ENCODE data around the gene SLC25A30.

Gene SLC25A30

GRCh38 chr13:45367358-45367757 lies 50.8 kb downstream of the SLC25A30 start:
- Histone ChIP-seq H3K4me3 (ENCODE audit: low read depth, low read length) (no peak overlapping the region), H3K36me3 (no peaks in the 10 kb centered on the region), H3K9me3 (ENCODE audit: severe bottlenecking) (no peaks in the 10 kb centered on the region), H3K27me3 (ENCODE audit: insufficient read depth, low read depth, severe bottlenecking) (no peaks in the 10 kb centered on the region), H3K27ac (no peak overlapping the region)
- TF ChIP-seq CTCF (IDR thresholded peaks at IDR 0.05; ENCODE audit: low read depth, low read length): no peak
- DNase-seq: no peak

- no peak overlapping the region for H3K27ac ChIP-seq
- DNase-seq: no peak
- H3K36me3 ChIP-seq: no peaks in the 10 kb centered on the region
- H3K4me3 ChIP-seq (ENCODE audit: low read depth, low read length): no peak overlapping the region
- no peaks in the 10 kb centered on the region for H3K27me3 ChIP-seq (ENCODE audit: insufficient read depth, low read depth, severe bottlenecking)
- no peak for TF ChIP-seq CTCF (IDR thresholded peaks at IDR 0.05; ENCODE audit: low read depth, low read length)
- no peaks in the 10 kb centered on the region for H3K9me3 ChIP-seq (ENCODE audit: severe bottlenecking)
Measured at GRCh38 chr13:45365558-45365885, 52.7 kb downstream of the SLC25A30 start.

- DNase-seq: no peak
- Histone ChIP-seq H3K27ac (no peak overlapping the region), H3K4me3 (ENCODE audit: low read depth, low read length) (no peak overlapping the region), H3K36me3 (no peaks in the 10 kb centered on the region), H3K9me3 (ENCODE audit: severe bottlenecking) (no peaks in the 10 kb centered on the region), H3K27me3 (ENCODE audit: insufficient read depth, low read depth, severe bottlenecking) (no peaks in the 10 kb centered on the region)
- no peak for TF ChIP-seq CTCF (IDR thresholded peaks at IDR 0.05; ENCODE audit: low read depth, low read length)
Measured at GRCh38 chr13:45364876-45365557, 53.2 kb downstream of the SLC25A30 start.

GRCh38 chr13:45362939-45363338 lies 55.2 kb downstream of the SLC25A30 start:
- H3K27me3 ChIP-seq (ENCODE audit: insufficient read depth, low read depth, severe bottlenecking): no peaks in the 10 kb centered on the region
- H3K9me3 ChIP-seq (ENCODE audit: severe bottlenecking): no peaks in the 10 kb centered on the region
- no peak for DNase-seq
- no peak overlapping the region for H3K4me3 ChIP-seq (ENCODE audit: low read depth, low read length)
- no peaks in the 10 kb centered on the region for H3K36me3 ChIP-seq
- TF ChIP-seq CTCF (IDR thresholded peaks at IDR 0.05; ENCODE audit: low read depth, low read length): 0 out of 2 replicates have a peak, but pooled peaks have one; percentile 24
- H3K27ac ChIP-seq: no peak overlapping the region

GRCh38 chr13:45361596-45362206 lies 56.5 kb downstream of the SLC25A30 start:
- Histone ChIP-seq H3K27me3 (ENCODE audit: insufficient read depth, low read depth, severe bottlenecking) (no peaks in the 10 kb centered on the region), H3K9me3 (ENCODE audit: severe bottlenecking) (no peaks in the 10 kb centered on the region), H3K36me3 (no peaks in the 10 kb centered on the region), H3K27ac (no peak overlapping the region), H3K4me3 (ENCODE audit: low read depth, low read length) (no peak overlapping the region)
- DNase-seq: no peak
- no peak for TF ChIP-seq CTCF (IDR thresholded peaks at IDR 0.05; ENCODE audit: low read depth, low read length)
